Measurements from ENCODE around the gene FXR1.
A peak's percentile ranks its signal among the peaks of the same experiment; 100 is the strongest.
"Not testable (repeated sequence)": the region's sequence is repeated elsewhere in the genome, so short reads cannot be mapped to it uniquely, and the experiment has no call there.

FXR1 gene

DNA sequence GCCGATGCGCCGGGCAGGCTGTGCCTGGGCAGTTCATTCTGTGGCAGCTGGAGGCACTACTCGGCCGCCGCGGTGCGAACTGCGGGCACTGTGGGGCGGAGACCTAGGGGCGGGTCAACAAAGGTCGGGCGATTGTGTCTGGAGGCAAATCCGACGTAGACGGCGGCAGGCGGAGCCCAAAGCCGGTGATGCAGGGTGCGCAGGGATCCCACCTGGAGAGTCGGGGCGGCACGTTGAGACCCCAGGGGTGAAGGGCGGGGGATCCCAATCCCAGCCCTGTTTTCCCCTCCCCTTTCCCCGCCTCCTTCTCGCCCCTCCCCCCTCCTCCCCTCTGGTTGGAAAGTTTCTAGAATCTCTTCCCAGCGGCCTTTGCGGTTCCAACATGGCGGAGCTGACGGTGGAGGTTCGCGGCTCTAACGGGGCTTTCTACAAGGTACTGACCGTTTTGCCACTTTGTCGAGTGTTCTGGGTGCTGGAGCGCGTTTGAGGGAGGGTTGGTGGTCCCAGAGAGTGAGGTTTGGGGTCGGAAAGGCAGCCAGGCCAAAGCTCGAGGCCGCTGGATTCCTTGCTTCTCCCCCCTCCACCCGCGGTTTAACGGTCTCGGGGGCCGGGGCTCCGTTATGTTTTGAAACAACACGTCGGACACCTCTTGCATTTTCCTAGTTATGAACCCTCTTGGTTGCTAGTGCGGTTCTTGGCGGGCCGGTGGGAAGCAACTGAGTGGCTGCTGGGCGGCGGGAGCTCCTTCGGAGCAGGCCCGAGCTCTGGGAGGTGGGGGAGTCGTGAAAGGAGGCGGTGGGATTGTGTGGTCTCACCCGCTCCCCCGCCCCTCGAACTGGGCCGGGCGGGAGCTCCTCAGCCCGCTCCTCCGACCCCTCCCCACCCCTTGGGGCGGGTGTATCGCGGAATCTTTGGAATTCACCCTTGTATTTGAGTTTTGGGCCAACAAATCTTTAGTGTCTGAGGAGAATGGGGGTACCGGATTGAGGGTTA lies at the start of gene FXR1:
TSS of gene FXR1 (plus strand) at position 367 of the 993 bp plus-strand sequence. CDS start at position 383, 16 bp downstream.
- DNase-seq (ENCODE audit: low read depth), result peak; percentile 86

DNA sequence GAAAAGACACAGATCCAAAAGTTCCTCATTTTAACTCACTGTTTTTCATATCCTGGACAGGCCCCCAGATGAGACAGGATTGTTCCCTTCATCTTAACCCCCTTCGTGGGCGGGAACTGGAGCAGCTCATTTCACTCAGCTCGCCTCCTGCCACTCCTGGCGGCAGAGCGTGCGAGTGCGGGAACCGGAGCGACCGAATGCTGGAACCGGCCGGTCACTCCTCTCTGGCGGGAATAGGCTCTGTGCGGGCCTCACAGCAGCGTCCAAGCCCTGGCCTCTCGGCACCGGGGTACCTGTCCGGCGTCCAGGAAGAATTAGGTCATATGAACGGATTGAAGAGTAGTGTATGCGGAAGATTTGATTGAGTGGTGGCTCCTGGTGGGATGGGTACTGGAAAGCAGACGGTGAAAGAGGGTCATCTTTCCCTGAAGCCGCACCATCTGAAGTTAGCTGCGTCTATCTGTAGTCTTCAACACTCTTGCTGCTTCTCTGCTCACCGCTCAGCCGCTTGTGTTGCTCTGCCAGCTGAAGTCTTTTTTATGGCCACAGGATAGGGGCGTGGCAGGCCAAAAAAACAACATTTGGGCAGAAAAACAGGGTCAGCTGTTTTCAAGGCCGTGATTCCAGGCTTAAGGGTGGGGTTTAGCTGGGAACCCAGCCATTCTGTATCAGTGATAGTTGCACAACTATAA lies 42.3 kb upstream of the FXR1 start:
- DNase-seq (ENCODE audit: low read depth), result no peak

DNA sequence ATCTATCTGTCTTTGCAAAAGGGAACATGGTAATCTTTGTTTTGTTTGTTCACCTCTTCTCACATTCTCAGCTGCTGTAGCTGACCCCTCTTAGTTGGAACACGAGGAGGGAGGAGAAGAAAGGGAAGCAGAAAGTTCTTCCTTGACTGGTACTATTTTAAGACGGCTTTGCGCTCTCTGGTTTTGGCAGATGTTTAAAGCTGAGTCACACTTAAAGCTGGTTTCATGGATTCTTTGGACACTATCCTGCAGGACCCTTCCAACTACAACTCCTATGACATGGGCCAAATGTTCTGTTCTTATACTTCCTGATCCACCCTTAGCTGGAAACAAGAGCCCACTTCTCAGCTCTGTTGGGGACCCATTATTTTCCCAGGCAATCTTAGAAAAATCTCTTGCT lies 40.6 kb upstream of the FXR1 start:
- no peak for DNase-seq (ENCODE audit: low read depth)

DNA sequence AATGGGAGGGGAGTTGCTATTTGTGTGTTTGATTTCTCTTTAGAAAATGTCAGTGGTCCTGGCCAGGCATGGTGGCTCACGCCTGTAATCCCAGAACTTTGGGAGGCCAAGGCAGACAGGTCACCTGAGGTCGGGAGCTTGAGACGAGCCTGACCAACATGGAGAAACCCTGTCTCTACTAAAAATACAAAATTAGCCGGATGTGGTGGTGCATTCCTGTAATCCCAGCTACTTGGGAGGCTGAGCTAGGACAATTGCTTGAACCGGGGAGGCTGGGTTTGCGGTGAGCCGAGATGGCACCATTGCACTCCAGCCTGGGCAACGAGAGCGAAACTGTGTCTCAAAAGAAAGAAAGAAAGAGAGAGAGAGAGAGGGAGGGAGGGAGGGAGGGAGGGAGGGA lies 40.0 kb upstream of the FXR1 start:
- not testable (repeated sequence) for DNase-seq (ENCODE audit: low read depth)

DNA sequence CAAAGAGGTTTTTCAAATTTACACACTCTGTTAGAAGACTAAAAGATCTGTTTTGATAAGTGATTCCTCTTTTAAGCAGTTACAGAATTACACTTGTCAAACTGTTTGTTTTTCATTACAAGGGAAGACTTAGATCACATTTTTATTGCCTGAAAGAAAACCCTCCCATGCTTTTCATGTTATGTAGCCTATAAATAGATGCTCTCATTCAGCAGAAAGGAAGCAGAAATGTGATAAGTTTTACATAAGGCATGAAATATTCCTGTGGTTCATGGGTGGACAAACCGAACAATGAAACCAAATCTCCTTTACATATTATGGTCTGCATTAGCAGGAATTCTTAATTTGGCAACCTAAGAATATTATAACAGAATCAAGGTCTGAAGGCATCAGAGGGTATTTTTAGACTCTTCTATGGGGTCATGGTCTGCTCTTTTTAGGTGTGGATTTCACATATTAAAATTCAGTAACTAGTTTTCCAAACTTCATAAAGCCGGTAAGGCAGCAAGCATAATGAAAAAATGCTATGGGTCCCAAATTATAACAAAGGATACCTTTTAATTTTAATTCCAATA lies 37.3 kb upstream of the FXR1 start:
- no peak for DNase-seq (ENCODE audit: low read depth)

DNA sequence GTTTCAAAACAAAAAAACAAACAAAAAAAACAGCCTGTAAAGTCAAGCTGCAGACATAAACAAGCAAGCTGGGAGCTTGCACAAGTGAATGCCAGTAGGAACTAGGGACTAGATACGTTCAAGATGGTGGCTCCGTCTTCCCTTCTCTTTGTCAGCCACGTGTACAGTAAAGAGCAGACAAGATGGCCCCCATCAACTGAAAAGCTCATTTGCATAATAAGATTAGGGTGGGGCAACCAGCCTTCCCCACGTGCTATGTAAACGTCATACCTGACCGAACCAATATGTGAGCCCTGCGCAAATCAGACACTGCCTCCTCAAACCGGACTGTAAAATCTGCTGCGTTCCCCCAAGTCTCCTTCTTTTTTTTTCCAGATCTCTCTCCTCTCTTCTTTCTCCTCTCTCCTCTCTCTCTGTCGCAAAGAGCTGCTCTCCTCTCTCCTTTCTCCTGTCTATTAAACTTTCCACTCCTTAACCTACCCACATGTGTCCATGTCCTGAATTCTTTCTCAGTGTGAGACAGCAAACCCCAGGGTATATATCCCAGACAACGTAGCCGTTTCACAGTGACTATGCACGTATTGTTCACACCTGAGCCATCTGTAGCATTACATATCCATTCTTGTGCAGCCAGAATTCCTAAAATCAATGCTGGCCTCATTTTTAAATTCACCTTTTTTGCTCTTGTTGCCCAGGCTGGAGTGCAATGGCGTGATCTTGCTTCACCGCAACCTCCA lies 31.2 kb upstream of the FXR1 start:
- no peak for DNase-seq (ENCODE audit: low read depth)

DNA sequence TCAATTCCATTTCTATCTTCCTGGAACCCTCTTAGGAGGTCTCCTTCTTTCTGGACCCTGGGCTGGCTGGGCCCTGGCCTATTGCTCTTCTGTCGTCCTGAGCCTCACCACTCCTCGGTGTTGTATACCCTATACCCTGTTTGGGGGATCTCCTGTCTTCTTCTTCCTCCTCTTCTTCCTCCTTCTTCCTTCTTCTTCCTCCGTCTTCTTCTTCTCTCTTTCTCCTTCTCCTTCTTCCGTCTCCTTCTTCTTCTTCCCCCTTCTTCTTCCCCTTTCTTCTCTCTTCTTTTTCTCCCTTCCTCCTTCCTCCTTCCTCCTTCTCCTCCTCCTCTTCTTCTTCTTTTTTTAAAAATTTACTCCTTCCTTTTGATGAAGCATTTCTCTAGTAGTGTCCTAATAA lies 30.4 kb upstream of the FXR1 start:
- no peak for DNase-seq (ENCODE audit: low read depth)

DNA sequence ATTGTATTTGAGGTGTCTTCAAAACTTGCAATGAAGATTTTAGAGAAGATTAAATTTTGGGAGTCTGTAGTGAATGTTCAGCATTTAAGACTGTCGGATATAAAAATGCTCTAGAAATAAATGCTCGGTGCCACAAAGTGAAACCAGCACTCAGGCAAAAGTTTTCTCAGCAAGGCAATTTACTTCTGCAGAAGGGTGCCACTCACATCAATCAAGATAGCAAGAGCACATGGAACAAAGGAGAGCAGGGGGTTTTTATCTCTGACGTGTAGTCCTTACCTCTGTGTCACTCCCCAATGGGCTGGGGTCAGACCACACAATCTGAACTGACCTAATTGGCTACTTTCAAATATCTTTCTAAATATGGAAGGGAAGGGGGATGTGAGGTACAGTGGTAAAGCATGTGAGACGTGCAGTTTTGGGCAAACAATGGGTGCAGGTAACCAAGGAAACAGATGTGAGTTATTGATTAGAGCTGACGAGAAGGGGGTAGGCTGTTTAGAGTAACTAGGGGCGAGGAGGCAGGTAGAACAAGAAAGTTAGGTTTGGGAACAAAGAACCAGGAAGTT lies 23.4 kb upstream of the FXR1 start:
- no peak for DNase-seq (ENCODE audit: low read depth)

DNA sequence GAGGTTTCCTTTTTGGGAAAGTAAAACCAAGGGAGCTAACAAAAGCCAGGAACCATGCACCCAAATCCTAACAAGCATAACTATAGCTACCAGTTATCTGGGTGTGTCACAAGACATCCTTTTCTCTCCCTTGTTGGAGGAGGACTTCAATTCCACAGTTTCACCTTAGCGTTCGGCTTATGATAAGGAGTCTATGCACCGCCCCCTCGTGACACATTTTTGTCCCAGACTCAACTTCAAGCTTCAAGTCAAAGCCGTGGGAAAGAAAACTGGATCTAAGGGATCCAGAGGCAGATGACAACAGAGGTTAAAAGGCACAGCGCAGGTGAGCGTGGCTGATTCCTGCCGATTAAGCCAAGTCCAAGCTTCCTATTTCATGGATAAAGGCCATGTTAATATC lies 13.9 kb upstream of the FXR1 start:
- no peak for DNase-seq (ENCODE audit: low read depth)

DNA sequence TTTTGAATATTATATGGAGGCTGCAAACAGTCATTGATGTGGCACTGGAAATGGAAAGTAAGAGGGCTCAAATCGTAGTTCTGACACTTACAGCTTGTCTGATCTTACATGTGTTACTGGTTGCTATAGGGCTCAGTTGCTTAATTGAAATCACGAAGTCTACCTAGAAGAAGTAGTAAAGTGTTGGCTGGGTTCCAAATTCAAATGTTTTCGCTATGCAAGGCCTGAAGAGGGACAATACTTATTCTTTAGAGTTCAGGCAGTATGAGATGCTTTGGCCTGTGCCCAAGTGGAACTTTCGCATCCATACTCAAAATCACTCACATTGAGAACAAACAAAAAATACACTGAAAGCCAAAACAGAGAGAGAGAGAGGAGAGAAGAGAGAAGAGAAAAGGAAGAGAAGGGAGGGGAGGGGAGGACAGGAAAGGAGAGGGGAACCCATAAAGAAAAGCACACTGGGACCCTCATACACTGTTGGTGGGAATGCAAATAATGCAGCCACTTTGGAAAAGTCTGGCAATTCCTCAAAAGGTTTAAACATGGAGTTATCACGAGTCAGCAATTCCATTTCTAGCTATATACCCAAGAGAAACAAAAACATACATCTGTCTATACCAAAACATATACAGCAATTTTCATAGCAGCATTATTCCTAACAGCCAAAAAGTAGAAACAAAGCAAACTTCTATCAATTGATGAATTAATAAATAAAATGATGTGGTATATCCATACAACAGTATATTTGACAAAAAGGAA lies 2.9 kb upstream of the FXR1 start:
- no peak for DNase-seq (ENCODE audit: low read depth)

DNA sequence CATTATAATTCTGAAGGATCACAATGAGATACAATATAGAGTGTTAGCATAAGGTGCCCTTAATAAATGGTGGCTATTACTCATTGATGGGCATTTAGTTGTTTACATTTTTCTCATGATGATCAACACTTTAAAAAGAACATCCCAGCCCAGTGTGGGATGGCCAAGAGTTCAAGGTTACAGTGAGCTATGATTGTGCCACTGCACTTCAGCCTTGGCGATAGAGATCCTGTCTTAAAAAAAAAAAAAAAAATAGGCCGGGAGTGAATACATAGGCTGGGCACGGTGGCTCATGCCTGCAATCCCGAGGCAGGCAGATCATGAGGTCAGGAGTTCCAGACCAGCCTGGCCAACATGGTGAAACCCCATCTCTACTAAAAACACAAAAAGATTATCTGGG lies 1.6 kb upstream of the FXR1 start:
- DNase-seq (ENCODE audit: low read depth), result no peak

DNA sequence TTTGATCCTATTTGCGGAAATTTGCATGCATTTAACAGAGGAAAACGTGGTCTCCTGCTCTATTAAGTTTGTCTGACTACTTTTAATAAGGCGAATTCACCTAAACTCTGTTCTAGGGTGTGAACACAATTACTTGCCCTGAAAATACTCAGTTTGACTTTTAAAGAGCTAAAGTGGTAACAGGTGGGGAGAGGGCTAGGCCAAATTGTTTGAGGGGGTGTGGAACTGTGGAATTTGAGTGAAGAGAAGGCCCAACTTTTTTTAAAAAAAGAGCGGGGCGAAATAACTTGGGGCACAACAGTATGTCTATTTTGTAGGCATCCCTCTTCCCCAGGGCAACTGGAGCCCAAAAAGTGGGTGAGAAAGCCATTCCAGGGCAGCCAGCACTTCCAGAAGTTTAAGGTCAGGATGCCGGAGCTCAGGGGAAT lies 580 bp upstream of the FXR1 start:
- no peak for DNase-seq (ENCODE audit: low read depth)

DNA sequence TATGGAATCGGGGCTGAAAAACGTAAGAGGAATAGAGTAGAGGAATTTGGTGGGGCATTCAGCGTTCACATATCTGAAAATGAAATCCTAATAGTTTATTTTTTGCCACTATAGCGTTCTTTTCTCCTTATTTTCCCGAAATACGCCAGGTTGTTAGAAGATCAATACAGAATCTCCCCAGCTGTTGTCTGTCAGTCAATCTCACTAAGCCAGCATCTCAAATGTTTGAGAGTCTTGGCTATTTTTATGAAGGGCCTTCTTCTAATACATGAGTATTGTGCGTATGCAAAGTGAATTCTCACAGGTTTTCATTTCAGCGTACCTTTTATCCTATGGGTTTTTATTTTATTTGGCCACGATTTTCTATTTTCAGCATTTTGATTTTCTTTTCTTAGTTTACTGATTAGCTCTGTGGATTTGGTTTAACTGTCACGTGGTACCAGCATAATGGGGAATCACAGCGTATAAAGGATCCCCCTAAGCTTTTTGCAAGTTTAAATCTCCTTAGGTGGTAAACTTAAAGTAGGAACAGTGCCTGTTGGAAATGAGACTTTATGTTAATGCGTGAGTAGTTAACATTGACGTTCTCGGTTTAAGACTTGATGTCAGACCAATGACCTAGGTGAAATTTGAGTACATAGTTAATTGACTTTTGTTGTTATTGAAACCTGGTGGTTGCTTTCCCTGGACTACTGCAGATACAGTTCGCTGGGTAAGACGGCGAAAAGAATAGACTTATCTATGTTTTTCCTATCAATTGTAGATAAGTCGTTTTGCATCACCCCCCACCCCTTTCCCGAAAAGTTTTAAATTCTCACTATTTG lies 1.3 kb downstream of the FXR1 start:
- no peak for DNase-seq (ENCODE audit: low read depth)

DNA sequence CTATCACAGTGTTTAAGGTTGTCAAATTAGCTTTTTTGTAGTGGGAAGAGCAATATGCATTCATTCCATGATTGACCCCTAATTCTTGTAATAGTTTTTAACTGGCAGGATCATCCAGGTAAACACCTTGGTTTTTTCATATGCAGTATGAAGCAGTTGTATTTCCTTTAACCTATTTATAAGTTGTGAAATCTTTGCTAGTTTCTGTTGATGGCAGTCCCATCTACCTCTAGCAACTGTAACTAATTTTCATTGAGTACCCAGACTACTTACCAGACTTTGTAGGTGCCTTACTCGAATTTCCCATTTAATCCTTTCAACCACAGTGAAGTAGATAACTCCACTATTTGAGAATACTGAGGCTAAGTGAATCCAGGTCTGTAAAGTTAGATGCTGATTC lies 6.1 kb downstream of the FXR1 start:
- DNase-seq (ENCODE audit: low read depth), result no peak

DNA sequence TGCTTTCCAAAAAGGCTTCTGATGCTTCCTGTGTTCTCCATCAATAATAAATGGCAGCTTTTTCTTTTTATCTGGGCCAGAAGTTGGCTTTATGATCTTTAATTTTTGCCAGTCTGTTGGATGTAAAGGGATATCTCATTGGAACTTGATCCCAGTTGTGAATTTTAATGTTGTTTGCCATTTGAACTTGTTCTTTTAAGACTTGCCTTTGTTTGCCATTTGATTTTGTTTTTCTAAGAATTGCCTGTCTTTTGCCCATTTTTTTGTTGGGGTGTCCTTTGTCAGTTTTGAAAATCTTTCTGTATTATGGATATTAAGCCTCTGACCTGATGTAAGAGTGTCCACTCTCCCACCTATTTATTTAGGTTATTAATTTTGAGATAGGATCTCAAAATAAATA lies 9.8 kb downstream of the FXR1 start:
- DNase-seq (ENCODE audit: low read depth), result no peak

DNA sequence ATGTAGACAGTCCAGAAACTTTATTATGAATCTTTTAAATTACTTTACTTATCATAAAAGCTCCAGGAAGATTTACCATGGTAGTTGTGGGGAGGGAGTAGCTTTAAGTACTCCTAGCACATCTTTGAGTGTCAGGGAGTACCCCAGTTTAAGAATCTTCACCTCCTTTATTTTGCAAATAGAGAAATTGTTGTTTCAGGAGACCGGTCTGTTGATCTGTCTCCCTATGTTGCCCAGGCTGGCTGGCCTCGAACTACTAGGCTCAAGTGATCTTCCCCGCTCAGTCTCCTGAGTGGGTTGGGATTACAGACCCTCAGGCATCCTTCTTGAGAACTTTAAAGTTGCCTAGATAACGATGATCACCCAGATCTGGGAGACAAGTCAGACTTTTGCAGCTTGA lies 11.1 kb downstream of the FXR1 start:
- DNase-seq (ENCODE audit: low read depth), result no peak

DNA sequence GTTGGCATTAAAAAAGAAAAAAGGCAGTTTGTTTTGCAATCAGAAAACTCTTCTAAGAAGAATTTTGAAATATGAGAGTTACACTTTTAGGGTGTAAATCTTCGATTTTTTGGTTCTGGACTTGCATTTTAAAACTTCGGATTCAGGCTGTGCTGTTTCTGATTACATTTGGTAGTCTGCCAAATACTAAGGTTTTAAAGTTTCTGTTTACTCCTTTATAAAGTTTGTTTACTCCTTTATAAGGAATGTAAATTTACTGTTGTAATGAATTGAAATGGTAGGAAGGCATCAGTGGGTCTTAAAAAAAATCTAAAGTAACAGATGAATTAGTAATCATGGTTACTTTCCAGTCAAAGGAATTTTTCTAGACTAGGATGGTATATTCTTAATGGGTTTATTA lies 14.1 kb downstream of the FXR1 start:
- no peak for DNase-seq (ENCODE audit: low read depth)

DNA sequence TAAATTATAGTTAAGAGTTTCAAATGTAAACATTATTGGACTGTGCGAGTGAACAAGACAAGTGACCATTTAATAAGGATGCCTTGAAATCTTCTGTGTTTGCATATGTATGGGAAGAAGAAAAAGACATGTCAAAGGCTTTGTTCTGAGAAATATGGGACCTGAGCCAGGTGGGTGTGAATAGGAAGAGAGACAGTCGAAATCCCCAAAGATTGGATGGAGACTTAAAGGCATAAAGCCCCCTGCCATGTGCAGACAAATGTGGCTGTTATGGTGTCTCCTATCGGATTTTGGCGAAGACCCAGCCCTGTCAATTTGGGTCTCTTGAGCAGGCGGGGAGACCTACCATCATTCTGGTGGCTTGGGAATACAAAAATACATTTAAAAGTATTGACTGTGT lies 16.9 kb downstream of the FXR1 start:
- DNase-seq (ENCODE audit: low read depth), result no peak

DNA sequence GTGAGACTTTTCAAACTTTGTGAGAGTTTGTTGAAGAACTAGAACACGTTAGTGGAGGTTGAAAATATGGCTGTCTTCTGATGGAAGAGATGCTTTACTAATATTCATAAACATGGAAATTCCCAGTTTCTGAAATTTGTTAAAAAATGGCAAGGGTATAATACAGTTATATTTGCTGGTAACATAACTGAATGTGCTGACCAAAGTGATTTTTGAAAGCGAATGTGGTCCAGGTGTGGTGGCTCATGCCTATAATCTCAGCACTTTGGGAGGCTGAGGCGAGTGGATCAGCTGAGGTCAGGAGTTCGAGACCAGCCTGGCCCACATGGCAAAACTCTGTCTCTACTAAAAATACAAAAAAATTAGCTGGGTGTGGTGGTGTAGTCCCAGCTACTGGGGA lies 18.1 kb downstream of the FXR1 start:
- DNase-seq (ENCODE audit: low read depth), result no peak

DNA sequence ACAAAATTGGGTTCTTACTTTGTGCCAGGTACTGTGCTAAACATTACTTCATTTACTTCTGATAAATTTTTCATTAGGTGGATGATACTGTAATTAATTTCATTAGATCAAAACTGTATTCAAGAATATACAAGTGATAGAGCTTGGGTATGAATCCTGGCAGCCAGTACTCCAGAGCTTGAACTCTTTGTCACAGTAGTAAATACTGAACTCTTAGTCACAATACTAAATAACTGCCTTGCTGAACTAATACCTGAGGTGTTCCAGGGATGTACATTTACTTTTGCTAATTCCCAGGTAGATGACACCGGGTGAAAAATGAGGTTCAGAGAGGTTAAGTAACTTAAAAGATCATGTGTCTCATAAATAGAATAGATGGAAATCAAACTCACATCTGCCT lies 20.3 kb downstream of the FXR1 start:
- DNase-seq (ENCODE audit: low read depth), result no peak
